ENCODE results near the gene RPP21.

RPP21 gene

DNA sequence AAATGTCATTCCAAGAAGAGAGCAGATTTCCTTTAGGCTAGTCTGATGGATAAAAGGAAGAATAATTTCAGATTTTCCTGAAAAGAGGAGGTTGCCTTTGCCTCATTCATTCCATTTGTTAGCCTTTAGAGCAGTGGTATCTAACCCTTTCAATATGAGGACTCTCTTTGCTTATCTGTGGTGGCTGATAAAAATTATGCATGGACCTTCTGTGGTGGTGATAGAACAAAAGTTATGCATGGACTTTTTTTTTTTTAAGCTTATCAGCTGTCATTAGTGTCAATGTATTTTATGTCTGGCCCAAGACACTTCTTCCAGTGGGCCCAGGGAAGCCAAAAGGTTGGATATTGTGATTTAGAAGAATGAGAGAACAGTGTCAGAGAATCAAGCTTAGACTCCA lies 16.6 kb upstream of the RPP21 start:
- in situ Hi-C loops (cut with MboI; ENCODE audit: low sequenced_read_pairs), result no loop called here

DNA sequence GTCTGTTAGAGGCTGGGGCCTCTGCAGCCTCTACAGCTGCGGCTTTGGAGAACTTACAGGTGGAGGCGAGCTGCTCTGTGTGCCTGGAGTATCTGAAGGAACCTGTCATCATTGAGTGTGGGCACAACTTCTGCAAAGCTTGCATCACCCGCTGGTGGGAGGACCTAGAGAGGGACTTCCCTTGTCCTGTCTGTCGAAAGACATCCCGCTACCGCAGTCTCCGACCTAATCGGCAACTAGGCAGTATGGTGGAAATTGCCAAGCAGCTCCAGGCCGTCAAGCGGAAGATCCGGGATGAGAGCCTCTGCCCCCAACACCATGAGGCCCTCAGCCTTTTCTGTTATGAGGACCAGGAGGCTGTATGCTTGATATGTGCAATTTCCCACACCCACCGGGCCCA lies 15.6 kb upstream of the RPP21 start:
- in situ Hi-C loops (cut with MboI; ENCODE audit: low sequenced_read_pairs), result no loop called here

DNA sequence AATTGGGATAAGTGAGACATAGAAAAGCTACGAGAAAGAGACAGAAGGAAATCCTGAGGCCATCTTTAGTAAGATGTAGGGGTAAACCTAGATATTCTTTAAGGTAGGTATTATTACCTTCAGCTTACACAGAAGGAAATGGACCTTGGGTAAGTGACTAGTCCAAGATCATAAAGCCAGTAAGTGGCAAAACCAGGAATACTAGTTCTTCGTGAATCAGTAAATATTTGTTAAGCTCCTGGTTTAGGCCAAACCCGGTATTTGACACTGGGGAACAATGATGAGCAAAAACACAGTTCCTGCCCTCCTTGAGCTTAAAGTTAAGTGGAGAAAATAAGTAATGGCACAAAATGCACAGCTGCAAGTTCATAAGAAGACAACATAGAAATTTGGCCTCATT lies 13.0 kb upstream of the RPP21 start:
- in situ Hi-C loops (cut with MboI; ENCODE audit: low sequenced_read_pairs), result no loop called here

DNA sequence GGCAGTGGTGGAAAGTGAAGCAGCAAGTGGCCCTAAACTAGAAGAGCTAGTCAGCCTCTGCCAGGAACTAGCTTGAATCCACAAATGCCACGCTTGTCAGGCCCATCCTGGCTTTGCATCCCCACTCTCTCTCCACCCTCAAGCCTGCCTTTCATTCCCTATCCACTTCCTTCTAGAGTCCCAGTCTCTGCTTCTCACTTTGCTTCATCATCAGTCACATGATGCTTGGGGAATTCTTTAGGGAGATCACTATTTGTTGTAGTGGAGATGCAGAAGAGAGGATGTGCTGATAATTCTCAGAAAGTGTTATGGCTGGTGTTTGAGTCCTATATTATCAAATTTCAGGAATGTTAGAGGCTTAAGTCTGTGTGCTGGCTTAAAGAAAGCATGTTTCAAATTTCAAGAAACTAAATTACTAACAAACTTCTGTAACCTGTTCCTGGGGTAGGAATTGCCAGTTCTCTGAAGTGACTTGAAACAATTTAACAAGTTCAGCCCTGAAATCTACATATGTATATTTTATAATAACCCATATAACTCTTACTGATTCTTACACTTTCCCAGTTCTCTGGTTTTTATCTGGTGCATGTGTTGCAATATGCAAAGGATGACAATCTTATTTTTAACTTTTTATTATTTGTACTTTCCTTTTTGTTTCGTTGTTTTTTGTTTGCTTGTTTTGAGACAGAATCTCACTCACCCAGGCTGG lies 10.7 kb upstream of the RPP21 start:
- in situ Hi-C loops (cut with MboI; ENCODE audit: low sequenced_read_pairs), result no loop called here

DNA sequence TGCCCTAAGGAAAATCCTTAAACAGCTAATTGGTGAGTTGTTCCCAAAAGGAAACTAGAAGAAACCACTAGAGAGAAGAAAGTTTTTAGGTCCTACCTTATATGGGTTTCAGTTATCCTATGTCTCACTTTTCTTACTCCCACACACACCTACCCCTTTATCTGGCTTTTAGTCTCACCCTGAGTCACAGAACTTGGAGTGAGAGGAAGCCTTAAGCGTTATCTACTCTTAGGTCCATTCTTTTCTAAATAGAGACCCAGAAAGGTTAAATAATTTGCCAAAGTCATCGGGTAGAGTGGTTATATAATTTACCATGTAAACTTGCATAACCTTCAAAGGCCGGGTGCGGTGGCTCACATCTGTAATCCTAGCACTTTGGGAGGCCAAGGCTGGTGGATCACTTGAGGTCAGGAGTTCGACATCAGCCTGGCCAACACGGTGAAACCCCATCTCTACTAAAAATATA lies 4.3 kb upstream of the RPP21 start:
- in situ Hi-C loops (cut with MboI; ENCODE audit: low sequenced_read_pairs), result no loop called here

DNA sequence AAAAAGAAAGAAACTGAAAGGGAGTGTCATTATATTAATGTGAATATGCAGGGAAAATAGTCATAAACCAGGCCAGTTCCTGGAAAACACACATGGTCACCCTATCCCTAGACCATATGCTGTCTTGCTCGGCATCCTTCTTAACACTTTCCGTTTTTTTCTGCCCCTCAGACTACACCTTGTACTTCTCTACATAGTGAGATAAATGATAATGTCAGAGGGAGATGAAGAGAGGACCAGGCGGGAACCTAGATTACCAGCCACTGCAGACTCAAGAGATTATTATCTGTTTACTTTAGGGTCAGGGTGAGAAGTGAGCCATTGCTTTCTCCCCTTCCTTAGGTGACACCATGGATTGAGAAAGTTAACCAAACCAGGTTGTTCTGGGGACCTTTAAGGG lies 3.7 kb upstream of the RPP21 start:
- in situ Hi-C loops (cut with MboI; ENCODE audit: low sequenced_read_pairs), result no loop called here

DNA sequence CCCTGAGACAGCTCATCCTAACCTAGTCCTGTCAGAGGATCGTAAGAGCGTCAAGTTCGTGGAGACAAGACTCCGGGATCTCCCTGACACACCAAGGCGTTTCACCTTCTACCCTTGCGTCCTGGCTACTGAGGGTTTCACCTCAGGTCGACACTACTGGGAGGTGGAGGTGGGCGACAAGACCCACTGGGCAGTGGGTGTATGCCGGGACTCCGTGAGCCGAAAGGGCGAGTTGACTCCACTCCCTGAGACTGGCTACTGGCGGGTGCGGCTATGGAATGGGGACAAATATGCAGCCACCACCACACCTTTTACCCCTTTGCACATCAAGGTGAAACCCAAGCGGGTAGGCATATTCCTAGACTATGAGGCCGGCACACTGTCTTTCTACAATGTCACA lies 3.2 kb upstream of the RPP21 start:
- in situ Hi-C loops (cut with MboI; ENCODE audit: low sequenced_read_pairs), result no loop called here

DNA sequence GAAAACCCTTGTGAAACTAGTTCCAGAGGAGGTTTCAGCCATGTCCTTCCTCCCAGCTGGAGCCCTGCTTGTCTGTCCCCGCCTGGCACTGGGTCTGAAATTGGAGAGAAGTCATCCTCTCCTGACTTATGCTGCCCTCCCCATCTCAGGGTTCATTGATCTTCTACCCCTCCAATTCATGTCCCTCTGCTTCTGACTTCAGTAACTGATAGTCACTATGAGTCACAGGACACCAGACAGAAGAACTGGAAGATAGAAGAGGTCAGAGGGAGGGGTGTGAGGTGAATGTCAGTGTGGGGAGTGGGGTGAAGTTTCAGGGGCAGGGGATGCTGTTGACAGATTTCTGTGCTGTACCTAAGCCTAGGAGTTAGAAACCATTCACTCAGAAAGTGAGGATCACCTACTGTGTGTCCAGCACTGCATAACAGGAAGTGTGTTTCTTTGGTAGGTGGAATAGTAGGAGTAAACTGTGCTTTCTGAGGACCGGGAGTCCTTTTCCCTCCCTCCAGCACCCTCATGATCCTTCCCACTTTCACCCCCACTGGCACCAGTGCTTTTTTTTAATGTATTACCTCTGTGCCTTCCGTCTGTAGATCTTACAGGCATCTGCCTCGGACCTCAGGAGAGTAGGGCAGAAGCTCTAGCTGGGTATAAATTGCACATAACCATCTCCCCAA lies 627 bp upstream of the RPP21 start:
- in situ Hi-C loops (cut with MboI; ENCODE audit: low sequenced_read_pairs), result no loop called here

DNA sequence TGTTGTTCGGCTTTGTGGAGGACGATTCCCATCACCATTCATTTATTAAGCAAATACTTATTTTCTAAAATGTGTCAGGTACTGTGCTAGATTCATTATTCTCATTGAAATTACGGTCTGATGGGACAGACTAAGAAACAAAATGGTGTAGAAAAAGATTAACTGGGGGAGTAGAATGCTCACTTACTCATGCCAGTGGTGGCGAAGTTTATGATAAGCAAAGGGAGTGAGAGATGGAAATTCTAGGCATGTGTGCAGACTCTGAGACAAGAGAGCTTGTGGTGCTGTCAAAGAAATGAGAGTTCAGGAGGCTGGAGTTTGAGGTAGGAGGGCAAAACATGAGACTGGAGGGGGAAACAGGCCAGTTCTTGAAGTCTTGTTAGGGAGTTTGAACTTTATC lies 896 bp downstream of the RPP21 start:
- in situ Hi-C loops (cut with MboI; ENCODE audit: low sequenced_read_pairs), result no loop called here

DNA sequence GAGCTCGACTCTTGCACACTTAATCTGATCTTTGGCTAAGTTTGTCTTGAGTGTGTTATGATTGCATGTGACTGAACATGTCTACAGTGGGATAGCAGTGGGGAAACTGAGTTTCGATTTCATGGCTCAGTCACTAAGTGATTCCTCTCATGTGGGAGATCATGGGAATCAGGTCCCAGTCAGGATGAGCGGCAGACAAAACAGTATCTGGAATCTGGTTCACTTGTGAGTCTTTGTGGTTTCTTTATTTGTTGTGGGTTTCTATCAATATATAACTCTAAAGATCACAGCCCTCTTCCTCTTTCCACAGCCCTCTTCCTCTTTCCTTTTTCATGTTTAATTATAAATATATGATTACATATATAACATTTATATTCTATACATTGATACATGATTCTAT lies 4.0 kb downstream of the RPP21 start:
- in situ Hi-C loops (cut with MboI; ENCODE audit: low sequenced_read_pairs), result no loop called here

DNA sequence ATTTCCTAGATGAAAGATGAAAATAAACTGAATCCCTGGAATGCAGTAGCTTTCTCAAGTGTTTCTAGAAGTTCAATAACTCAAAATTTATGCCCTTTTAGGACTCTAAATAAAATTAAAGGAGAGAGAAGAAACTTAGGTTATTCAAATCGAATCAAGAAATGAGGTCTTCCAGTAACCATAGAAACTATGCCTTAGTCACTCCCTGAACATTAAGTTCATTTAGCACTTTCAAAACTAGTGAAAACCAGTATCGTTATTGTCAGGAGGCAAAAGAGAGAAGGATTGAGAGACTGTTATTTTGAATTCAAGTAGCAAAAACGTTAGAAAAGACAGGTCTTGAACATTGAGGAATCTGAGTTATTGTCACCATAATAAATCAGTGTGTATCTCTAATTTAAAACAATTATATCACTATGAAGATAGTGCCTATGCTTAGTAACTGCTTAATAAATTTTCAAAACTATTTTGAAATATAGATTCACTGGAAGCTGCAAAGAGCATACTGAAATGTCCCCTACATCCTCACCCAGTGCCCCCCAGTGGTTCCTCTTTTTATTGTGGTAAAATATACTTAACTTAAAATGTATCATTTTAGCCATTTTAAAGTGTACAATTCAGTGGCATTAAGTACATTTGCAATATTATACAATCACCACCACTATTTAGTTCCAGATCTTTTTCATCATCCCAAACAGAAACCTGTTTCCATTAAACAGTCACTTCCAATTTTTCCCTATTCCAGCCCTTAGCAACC lies 4.6 kb downstream of the RPP21 start:
- in situ Hi-C loops (cut with MboI; ENCODE audit: low sequenced_read_pairs), result no loop called here

DNA sequence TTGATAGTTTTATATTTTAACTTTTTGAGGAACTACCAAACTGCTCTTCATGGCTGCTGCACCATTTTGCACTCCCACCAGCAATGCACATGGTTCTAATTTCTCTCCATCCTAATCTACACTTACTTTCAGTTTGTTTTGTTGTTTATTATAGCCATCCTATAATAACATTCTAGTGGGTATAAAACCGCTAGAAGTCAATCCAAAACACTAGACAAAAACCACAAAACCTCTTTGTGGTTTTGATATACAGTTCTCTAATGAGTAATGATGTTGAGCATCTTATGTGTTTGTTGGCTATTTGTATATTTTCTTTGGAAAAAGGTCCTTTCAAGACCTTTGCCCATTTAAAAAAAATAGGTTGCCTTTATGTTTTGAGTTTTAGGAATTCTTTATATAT lies 5.6 kb downstream of the RPP21 start:
- in situ Hi-C loops (cut with MboI; ENCODE audit: low sequenced_read_pairs), result no loop called here

DNA sequence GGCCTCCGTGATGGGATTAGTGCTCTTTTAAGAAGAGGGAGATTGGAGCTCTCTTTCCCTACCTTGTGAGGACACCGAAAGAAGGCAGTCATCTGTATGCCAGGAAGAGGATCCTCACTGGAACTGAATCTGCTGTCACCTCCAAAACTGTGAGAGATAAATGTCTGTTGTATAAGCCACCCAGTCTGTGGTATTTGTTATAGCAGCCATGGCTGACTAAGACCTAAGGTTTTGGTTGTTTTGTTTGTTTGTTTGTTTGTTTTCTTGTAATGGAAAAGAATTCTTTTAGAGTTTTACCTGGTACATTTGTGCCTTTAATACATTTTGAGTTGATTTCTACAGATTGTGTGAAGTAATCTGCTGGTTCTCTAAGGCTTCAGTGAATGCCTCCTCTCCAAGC lies 7.6 kb downstream of the RPP21 start:
- in situ Hi-C loops (cut with MboI; ENCODE audit: low sequenced_read_pairs), result no loop called here

DNA sequence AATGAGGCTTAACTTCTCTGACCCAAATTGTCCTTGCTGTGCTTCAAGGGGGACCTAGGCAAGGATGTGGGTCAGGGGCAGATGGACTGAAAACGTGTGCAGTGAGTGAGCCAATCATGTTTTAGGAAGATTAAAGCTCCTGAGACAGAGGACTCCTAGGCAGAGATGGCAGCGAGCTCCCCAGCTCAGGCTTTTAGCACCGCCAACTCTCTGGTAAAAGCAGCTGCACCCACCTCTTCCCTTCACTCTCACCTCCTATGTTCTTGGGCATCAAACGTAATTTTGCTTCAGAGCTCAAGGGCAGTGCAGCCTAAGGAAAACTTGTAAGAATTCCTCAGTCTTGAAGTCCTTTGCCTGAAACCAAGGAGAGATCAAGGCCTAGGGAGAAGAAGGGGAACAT lies 10.3 kb downstream of the RPP21 start:
- in situ Hi-C loops (cut with MboI; ENCODE audit: low sequenced_read_pairs), result no loop called here

DNA sequence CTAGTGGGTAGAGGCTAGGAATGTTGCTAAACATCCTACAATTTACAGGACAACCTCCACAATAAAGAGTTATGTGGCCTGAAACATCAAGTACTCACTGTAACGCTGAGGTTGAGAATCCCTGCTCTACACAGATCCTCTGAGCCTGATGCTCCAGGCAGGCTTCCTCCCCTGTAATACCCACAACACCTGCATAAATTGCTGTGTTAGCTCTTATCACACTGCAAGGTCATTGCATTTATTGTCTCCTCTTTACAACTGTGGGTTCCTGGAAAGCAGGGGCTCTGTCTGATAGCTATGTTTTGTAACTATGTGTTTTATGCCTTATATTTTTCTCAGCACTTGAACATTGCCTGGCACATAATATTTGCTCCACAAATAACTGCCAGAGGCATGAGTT lies 11.6 kb downstream of the RPP21 start:
- in situ Hi-C loops (cut with MboI; ENCODE audit: low sequenced_read_pairs), result no loop called here

DNA sequence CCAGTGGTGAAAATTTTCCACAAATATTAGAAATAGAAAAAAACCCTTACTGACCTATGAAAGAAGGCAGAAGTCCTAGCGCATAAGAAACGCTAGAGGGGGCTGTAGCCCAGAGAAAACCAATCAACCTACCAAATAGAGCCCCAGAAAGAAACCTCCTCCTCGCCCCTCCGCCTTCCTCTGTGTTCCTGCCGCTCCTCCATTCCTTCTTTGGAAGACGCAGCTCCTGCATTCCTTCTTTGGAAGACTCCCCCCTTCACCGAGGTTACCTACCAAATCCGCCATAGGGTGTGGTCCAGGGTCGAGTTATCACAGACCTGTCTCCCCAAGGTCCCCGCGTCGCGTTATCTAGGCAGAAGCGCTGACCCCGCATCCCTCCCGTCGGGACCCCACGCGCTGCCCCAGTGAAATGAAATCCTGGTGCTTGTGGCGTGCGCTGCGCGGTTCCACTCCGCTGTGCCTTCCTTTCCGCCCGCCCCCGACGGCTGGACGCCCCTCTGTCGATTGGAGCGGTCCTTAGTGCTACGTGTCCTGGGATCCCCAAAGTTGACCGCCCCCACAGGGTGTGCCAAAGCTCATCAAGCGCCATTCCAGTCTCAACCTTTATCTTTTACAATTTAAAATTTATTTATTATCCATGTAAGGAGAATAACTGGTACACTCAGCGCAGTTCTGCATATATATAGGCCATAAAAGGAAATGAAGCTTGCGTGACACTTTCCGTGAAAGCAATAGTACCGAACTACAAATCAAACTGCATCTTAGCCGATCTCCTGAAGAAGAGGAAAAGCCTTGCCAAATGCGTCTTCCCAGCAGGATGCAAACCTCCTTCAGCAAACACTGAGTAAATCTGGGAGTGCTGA lies 13.0 kb downstream of the RPP21 start:
- in situ Hi-C loops (cut with MboI; ENCODE audit: low sequenced_read_pairs), result no loop called here

DNA sequence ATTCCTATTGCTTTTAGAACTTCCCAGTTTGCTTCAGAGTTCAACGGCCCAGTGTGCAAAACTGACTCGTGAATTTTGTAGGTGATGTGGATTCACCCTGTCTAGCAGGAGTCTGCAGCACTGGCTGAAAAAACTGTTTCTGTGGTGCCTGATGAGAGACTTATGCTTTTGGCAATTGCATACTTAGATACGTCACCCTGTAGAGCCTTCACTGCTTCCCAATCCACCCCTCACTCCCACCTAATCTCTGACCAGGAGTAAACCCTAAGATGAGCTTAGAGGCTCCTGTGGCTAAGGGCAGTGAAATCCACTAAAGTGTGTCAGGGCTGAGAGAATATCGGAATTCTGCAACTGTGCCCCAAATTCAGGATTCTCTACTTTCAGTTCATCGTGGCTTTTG lies 14.3 kb downstream of the RPP21 start:
- in situ Hi-C loops (cut with MboI; ENCODE audit: low sequenced_read_pairs), result no loop called here

DNA sequence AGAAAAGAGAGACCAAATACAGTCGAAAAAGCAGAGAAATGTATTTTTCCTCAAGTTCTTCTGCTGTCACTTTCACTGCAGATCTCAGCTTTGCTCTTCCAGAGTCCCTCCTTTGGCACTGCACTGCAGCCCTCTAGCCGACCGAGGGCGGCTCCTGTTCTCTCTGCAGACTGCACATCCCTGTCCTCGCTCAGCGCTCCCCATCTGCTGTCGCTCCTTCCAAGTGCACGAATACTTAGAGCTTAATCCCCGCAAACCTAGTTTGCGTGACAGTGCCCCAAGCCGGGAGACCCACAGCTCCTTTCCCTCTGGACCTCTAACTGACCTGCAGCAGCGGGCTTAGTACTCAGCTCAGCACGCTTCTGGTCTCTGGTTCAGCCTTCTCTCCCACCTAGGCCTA lies 15.2 kb downstream of the RPP21 start:
- in situ Hi-C loops (cut with MboI; ENCODE audit: low sequenced_read_pairs), result no loop called here

DNA sequence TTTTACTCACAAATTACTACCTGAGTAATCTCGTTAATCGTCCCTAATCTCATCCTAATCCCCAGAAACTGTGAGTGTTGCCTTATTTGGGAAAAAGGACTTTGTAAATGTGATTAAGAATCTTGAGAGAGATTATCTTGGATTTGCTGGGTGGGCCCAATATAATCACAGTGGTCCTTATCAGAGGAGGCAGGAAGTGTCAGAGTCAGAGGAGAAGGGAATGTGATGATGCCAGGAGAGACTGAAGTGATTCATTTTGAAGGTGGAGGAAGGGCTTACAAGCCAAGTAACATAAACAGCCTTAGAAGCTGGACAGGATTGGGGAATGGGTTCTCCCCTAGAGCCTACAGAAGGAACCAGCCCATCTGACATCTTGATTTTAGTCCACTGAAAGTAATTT lies 16.7 kb downstream of the RPP21 start:
- in situ Hi-C loops (cut with MboI; ENCODE audit: low sequenced_read_pairs), result no loop called here

DNA sequence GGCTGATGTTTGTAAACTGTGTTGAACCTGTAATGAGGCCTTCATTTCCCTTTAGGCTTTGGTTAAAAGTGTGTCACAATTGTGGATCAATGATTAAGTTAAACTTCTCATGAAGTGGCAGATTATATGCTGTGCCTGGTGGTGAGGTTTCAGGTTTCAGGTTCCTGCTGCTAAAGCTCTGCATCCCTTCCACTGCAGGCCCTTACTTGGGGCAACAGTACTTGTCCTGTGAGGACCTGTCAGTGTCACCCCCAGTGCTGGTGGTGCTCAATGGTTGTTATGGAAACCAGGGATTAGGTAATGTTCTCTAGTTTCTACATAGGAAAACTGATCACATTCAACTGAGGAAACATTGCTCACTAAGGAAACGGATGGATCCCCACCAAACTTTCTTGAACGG lies 18.5 kb downstream of the RPP21 start:
- in situ Hi-C loops (cut with MboI; ENCODE audit: low sequenced_read_pairs), result no loop called here

DNA sequence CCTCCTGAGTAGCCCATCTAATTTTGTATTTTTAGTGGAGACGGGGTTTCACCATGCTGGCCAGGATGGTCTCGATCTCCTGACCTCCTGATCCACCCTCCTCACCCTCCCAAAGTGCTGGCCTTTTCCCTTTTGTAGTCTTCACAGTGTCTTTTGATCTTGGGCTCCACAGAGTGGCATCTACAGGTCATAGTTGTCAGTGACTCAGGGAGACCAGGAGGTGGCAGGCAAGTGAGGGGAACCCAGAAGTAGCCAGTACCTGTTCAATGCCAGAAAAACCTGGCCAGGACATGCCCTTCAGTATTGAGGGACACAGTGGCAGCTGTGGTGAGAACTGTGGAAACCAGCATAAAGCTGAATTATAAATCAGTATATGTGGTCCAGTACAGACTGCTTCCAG lies 19.6 kb downstream of the RPP21 start:
- in situ Hi-C loops (cut with MboI; ENCODE audit: low sequenced_read_pairs), result no loop called here
